GM12892 (cell line): ENCODE data around the gene PPCDC.

Experiments
- DNase-seq: peaks from one replicate; pipeline ENCODE4 v3.0.0; 2011; ENCODE audit not compliant: insufficient read length
- FAIRE-seq: peaks from 2 replicates; lab custom pipeline; 2011; peaks lifted over from hg19 to GRCh38; lab: Jason Lieb, UNC
- POLR2A ChIP-seq: IDR thresholded peaks from 2 replicates; pipeline ENCODE4 v1.6.1; 2011; ENCODE audit warnings: low read depth, low read length, control low read depth
- POLR2AphosphoS5 ChIP-seq: IDR thresholded peaks from 2 replicates; pipeline ENCODE4 v1.6.1; 2011; ENCODE audit warnings: low read depth, low read length, control low read depth
- TAF1 ChIP-seq: IDR thresholded peaks from 2 replicates; pipeline ENCODE4 v1.6.1; 2011; ENCODE audit warnings: low read depth, mild to moderate bottlenecking, control low read depth, low read length, borderline replicate concordance

PPCDC gene

GRCh38 chr15:74994685-74995084 lies 28.7 kb upstream of the PPCDC start:
- DNase-seq (no peak), FAIRE-seq (no peak)
- TF ChIP-seq TAF1 (no peak), POLR2A (no peak), POLR2AphosphoS5 (no peak)

DNA sequence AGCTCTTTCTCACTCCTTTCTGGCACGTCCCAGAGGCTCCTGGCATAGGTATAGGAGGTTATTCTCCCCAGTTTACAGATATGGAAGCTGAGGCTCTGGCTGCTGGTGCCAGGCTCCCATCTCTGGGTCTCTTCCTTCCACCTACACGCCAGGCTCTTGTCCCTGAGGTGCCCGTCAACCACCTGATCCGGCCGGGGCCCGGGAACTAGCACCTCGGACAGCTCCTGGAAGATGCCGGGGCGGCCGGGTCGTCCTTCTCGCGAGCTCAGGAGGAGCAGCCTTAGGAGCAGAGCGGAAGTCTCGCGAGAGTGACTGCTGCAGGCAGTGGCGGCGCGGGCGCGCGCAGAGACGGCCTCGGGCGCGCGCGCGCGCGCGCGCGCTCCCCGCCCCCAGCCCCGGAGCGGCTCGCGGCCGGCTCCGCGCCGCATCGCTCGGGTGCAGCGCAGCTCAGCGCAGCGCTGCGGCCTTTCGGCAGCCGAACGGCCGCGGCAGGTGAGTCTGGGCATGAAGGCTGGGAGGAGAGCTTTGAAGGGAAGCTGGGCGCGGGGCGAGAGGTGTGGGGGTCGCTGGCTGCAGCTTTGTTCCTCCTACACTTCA lies 28.1 kb upstream of the PPCDC start, which contains the start of gene SCAMP5:
TSS of gene SCAMP5 (plus strand) at position 382 of the 597 bp plus-strand sequence. CDS start 16,277 bp downstream, outside the sequence.
- TF ChIP-seq TAF1 (no peak), POLR2AphosphoS5 (no peak), POLR2A (no peak)
- peak; percentile 87 for FAIRE-seq

DNA sequence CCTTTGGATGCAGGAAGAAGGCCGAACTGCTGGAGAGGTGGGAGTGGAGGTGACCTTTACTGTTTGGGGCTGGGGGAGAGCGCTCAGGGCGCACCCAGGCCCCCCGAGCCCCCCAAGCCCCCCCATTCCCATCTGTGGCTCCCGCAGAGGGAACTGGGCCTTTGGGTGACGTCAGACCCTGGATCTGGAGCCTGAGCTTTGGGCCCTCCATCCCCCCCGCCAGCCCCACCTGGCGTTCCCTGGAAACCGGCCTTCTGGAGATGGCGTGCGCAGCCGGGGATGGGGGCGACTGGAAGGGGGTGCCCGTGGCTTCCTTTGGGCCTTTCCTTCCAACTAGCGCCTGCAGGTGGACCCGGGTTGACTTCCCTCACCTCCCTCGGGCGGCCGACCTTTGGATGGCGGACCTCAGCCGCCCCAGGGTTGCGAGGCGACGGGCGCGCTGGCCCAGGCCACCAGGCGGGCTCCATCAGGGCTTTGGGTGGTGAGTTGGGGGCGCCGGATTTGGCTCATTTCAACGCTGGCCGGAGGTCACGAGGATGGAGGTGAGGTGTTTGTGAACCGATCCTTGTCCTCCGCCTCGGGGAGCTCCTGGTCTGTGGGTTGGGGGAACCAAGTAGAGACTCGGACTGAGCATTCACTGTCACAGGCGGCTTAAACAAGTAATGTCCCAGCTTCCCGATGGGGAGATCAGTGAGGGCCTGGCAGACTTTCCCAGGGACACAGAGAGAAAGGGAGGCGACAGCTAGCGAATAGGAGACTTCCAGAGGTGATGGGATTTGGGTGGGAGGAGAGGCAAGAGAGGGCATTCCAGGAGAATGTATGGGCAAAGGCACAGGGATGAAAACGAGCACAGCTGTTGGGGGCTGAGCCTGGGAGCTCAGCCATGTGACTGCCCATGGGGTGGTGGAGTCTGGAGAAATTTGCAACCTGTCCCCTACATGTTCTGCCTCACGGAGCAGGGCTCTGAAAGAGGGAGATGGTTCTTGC lies 27.3 kb upstream of the PPCDC start:
- no peak for DNase-seq
- no peak for FAIRE-seq
- TF ChIP-seq POLR2AphosphoS5 (no peak), POLR2A (no peak), TAF1 (no peak)

More for the DNA sequence above, 28.1 kb upstream of the PPCDC start, which contains the start of gene SCAMP5:
- DNase-seq, result peak; percentile 95

DNA sequence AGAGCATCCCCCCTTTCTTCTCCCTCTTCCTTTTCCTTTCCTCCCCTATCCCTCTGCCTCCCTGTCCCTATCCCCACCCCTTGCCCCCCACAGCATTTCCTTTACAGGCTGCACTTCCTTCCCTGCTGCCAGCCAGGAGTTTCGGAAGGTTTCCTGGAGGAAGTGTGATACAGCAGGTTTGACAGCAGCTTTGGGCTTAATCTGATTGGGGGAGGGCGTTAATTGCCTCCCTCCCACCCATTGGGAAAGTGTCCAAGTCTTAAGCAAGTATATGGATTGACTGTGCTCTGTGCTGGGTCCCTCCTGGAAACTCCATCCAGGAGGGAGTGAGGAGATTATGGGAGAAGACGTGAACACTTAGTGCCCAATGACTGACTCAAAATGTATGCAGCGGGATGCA lies 26.2 kb upstream of the PPCDC start:
- TF ChIP-seq POLR2A, result no peak
- TF ChIP-seq TAF1, result no peak
- TF ChIP-seq POLR2AphosphoS5, result no peak
- DNase-seq (no peak), FAIRE-seq (no peak)

- DNase-seq (no peak), FAIRE-seq (no peak)
- no peak for TF ChIP-seq TAF1
- TF ChIP-seq POLR2AphosphoS5, result no peak
- TF ChIP-seq POLR2A, result no peak
Measured at GRCh38 chr15:74997543-74997942, 25.8 kb upstream of the PPCDC start.

DNA sequence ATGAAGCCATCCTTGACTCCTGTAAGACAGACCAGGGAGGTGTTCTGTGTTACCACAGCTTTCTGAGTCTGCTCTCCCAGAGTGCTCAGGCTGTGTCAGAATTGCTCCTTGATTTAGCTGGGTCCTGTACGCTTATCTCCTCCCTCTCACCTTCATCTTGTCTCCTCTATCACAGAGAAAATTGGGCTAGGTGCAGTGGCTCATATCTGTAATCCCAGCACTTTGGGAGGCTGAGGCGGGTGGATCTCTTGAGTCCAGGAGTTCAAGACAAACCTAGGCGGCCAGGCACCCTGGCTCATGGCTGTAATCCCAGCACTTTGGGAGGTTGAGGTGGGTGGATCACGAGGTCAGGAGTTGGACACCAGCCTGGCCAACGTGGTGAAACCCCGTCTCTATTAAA lies 22.1 kb upstream of the PPCDC start:
- FAIRE-seq, result no peak
- DNase-seq, result no peak
- TF ChIP-seq TAF1, result no peak
- no peak for TF ChIP-seq POLR2AphosphoS5
- no peak for TF ChIP-seq POLR2A

DNA sequence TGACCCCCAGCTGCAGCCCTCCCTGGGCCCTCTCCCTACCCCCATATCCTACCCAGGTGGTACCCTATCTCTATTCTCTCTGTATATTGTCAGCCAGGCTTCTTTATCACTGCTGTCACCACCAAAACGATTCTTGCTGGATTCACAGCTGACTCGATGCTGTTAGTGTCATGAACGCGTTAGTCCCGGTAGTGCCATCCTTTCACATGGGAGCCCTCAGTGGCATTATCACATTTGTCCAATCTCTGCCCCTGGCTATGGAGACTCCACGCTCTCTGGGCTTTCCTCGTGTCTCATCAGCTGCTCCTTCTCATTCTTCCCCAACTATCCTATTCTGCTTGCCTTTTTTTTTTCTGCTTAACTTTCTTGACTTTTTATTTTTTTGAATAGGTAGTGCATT lies 21.0 kb upstream of the PPCDC start:
- DNase-seq (no peak), FAIRE-seq (no peak)

GRCh38 chr15:75007216-75007615 lies 16.2 kb upstream of the PPCDC start:
- TF ChIP-seq TAF1 (no peak), POLR2A (no peak; the same call in 1 of the 2 replicates), POLR2AphosphoS5 (no peak)
- DNase-seq, result no peak
- FAIRE-seq, result no peak

More for the DNA sequence above, 21.0 kb upstream of the PPCDC start:
- TF ChIP-seq POLR2A, result no peak
- TF ChIP-seq POLR2AphosphoS5, result no peak
- no peak for TF ChIP-seq TAF1

DNA sequence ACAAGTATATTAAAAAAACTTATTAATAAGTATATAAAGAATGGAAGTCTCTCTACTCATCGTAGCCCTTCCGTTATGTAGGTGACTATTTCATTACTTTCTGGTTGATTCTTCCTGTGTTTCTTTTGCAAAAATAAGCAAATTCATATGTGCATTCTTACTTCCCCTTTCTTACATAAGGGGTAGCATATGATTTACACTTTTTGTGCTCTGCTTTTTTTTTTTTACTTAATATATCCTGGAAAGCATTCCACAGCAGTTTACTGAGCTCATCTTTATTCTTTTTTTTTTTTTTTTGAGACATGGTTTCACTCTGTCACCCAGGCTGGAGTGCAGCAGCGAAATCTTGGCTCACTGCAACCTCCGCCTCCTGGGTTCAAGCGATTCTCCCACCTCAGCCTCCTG lies 15.2 kb upstream of the PPCDC start:
- TF ChIP-seq POLR2AphosphoS5 (no peak), POLR2A (no peak), TAF1 (no peak)
- FAIRE-seq (no peak), DNase-seq (no peak)

- FAIRE-seq (peak; percentile 74), DNase-seq (no peak)
- TF ChIP-seq POLR2A (no peak), TAF1 (no peak), POLR2AphosphoS5 (no peak)
Measured at GRCh38 chr15:75008629-75009326, 14.6 kb upstream of the PPCDC start.

DNA sequence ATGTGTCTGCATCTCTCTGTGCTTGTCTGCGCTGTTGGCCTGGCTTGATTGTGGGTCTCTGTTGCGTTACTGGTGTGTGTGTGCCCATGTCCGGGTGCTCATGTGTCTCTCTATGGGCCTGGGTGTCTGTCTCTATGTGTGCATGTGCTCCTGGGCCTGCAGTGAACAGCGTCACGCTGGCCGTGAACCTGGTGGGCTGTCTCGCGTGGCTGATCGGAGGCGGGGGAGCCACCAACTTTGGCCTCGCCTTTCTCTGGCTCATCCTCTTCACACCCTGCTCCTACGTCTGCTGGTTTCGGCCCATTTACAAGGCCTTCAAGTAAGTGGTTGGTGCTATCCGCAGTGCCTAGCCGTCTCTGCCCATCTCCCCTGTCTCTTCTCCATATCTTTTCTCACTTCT lies 7.0 kb upstream of the PPCDC start:
- no peak for DNase-seq
- TF ChIP-seq POLR2A (no peak), TAF1 (no peak), POLR2AphosphoS5 (no peak)
- FAIRE-seq, result no peak

GRCh38 chr15:75019916-75020315 lies 3.5 kb upstream of the PPCDC start:
- FAIRE-seq (no peak), DNase-seq (no peak)
- no peak for TF ChIP-seq POLR2A

DNA sequence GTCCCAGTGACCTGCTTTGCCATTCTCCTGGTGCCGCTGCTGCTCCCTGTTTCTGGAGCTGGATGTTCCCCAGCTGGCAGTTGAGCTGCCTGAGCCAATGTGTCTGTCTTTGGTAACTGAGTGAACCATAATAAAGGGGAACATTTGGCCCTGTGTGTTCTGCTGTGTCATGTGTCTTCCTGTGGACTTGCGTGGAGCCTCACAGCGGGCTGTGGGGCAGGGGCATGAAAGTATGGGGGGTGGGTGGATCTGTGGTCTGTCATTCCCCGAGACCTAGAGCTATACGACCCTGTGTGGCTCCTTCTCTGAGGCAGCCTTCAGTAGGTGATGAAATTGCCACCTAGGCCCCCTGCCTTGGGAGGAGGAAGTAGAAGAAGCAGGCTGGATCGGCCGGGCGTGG lies 2.0 kb upstream of the PPCDC start:
- TF ChIP-seq TAF1, result no peak
- no peak for TF ChIP-seq POLR2A
- TF ChIP-seq POLR2AphosphoS5, result no peak
- DNase-seq (no peak), FAIRE-seq (no peak)
